GM12865 (cell line): ENCODE results near the gene RPEL1.

ENCODE experiments used
- DNase-seq: peaks from one replicate; pipeline ENCODE4 v3.0.0; 2010; ENCODE audit warnings: low read depth
- H3K4me3 ChIP-seq: 2 replicates; pipeline ENCODE4 v1.5.1; 2011; ENCODE audit warnings: mild to moderate bottlenecking, low read depth, low read length, control low read depth
- CTCF ChIP-seq: IDR thresholded peaks from 2 replicates; pipeline ENCODE4 v1.5.1; 2011; ENCODE audit warnings: low read length, control low read depth, low read depth, inconsistent platforms; ENCODE audit not compliant: insufficient read depth; ENCODE audit errors: missing control alignments

RPEL1 gene

GRCh38 chr10:103276251-103276895 is 30.7 kb downstream of the RPEL1 start:
- TF ChIP-seq CTCF = no peak
- no peak overlapping the region for H3K4me3 ChIP-seq
- DNase-seq = no peak

GRCh38 chr10:103276896-103277712 is 31.4 kb downstream of the RPEL1 start, which contains the start of gene INA:
TSS of gene INA (plus strand) at chr10:103277138. CDS start at chr10:103277212, 74 bp downstream.
- DNase-seq = peak; percentile 37
- no peak for TF ChIP-seq CTCF
- H3K4me3 ChIP-seq = no peak within 1 kb of the TSS; the same call in 1 of the 2 replicates

- no peak overlapping the region for H3K4me3 ChIP-seq
- TF ChIP-seq CTCF = no peak
- no peak for DNase-seq
These were observed 32.2 kb downstream of the RPEL1 start for GRCh38 chr10:103277713-103278536.

GRCh38 chr10:103278537-103278823 is 32.8 kb downstream of the RPEL1 start:
- no peak for DNase-seq
- no peak for TF ChIP-seq CTCF
- no peak overlapping the region for H3K4me3 ChIP-seq

- no peak for TF ChIP-seq CTCF
- H3K4me3 ChIP-seq = no peak overlapping the region
- DNase-seq = peak; percentile 45
These were observed 33.2 kb downstream of the RPEL1 start for GRCh38 chr10:103278862-103279298.

- no peak for TF ChIP-seq CTCF
- no peak overlapping the region for H3K4me3 ChIP-seq
- DNase-seq = no peak
These were observed 34.3 kb downstream of the RPEL1 start for GRCh38 chr10:103280031-103280430.
